ENCODE data around the gene WNT7A. TPM values are rescaled to one million over a fixed set of nuclear protein-coding genes. Genes with fewer than 3 reads are reported as not detected.

Gene WNT7A
- total and polyA plus RNA-seq, 2 donors (not counting 3 experiments of a cell fraction or from before 2014, with no cell fraction given) = not detected

GRCh38 chr3:13785351-13785750 is 94.5 kb downstream of the WNT7A start:
- intact Hi-C loops (cut with micrococcal nuclease) (no loop called here), dilution Hi-C loops (cut with MboI; ENCODE audit: extremely low pct_ligation_motif_present, low sequenced_read_pairs) (no loop called here)
- Histone ChIP-seq H2AFZ (ENCODE audit: low read depth, low read length) (no peak overlapping the region), H3K27me3 (ENCODE audit: control insufficient read depth in 2 of 2, insufficient read depth in 2 of 2, low read length in 2 of 2) (no peaks in the 10 kb centered on the region), H3K4me3 (replicated peaks in 1 of 3; ENCODE audit: insufficient read depth in 1 of 3, low read depth in 1 of 3, low read length in 3 of 3) (no peak overlapping the region), H3K36me3 (ENCODE audit: control insufficient read depth in 2 of 2, extremely low read depth in 1 of 2, insufficient read depth in 2 of 2, low read length in 2 of 2) (no peaks in the 10 kb centered on the region), H3K9me3 (replicated peaks; ENCODE audit: control insufficient read depth, insufficient read depth, low read length) (no peaks in the 10 kb centered on the region), H3K27ac (ENCODE audit: insufficient read depth, low read depth, low read length) (no peak overlapping the region), H3K9me1 (replicated peaks; ENCODE audit: control insufficient read depth, extremely low read depth, insufficient read depth, low read length) (no peaks in the 10 kb centered on the region), H4K20me1 (replicated peaks; ENCODE audit: control insufficient read depth, extremely low read depth, insufficient read depth, low read length) (no peaks in the 10 kb centered on the region), H3K79me2 (ENCODE audit: control insufficient read depth, insufficient read depth, low read length) (no peaks in the 10 kb centered on the region), H3K9ac (replicated peaks; ENCODE audit: extremely low read depth, insufficient read depth, low read length) (no peak overlapping the region), H3K4me1 (ENCODE audit: control insufficient read depth, extremely low read depth, insufficient read depth, low read length) (no peaks in the 10 kb centered on the region), H3K4me2 (ENCODE audit: insufficient read depth, low read length) (no peak overlapping the region)
- no TSS peak for BruUV-seq (replicated peaks)
- DNase-seq (ENCODE audit: low read depth, low spot score) (no peak), FAIRE-seq (no peak)
- ChIA-PET POLR2A (no interaction called here), CTCF (no interaction called here)
- TF ChIP-seq EZH2 (IDR thresholded peaks at IDR 0.05; ENCODE audit: borderline replicate concordance, low read depth, low read length, severe bottlenecking) (no peak), FOS (IDR thresholded peaks at IDR 0.05; ENCODE audit: borderline replicate concordance, insufficient read depth, low read length) (no peak), MYC (IDR thresholded peaks at IDR 0.05; ENCODE audit: low read depth, low read length) (no peak), POLR2A (IDR thresholded peaks at IDR 0.05; ENCODE audit: low read depth, low read length) (no peak), POLR2AphosphoS5 (IDR thresholded peaks at IDR 0.05; ENCODE audit: insufficient read depth, low read depth, low read length) (no peak), CTCF (IDR thresholded peaks at IDR 0.05; ENCODE audit: extremely low read depth in 1 of 2, insufficient read depth in 1 of 2, low read depth in 1 of 2, low read length in 2 of 2) (no peak), JUN (IDR thresholded peaks at IDR 0.05; ENCODE audit: borderline replicate concordance, insufficient read depth, insufficient read length, low read depth) (no peak), GATA2 (IDR thresholded peaks at IDR 0.05; ENCODE audit: insufficient read depth, insufficient read length, low read depth, low read length) (no peak)
- TF ChIP-seq, protein P1, sequence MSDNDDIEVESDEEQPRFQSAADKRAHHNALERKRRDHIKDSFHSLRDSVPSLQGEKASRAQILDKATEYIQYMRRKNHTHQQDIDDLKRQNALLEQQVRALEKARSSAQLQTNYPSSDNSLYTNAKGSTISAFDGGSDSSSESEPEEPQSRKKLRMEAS (IDR thresholded peaks at IDR 0.05; ENCODE audit: insufficient read depth, insufficient read length) = no peak
